ENCODE measurements around the gene HBM.
"Not testable (repeated sequence)": the region's sequence is repeated elsewhere in the genome, so short reads cannot be mapped to it uniquely, and the experiment has no call there.

DNA sequence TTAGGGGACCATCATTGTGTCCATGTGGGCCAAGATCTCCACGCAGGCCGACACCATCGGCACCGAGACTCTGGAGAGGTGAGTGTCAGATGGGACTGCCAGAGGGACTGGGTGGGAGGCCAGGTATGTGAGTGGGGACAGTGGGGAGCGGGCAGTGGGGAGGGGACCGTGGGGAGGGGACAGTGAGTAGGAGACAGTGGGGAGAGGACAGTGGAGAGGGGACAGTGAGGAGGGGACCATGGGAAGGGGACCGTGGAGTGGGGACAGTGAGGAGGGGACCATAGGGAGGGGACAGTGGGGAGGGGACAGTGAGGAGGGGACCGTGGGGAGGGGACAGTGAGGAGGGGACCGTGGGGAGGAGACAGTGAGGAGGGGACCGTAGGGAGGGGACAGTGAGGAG, 2.6 kb upstream of the HBM start:
- TF ChIP-seq, protein P1, sequence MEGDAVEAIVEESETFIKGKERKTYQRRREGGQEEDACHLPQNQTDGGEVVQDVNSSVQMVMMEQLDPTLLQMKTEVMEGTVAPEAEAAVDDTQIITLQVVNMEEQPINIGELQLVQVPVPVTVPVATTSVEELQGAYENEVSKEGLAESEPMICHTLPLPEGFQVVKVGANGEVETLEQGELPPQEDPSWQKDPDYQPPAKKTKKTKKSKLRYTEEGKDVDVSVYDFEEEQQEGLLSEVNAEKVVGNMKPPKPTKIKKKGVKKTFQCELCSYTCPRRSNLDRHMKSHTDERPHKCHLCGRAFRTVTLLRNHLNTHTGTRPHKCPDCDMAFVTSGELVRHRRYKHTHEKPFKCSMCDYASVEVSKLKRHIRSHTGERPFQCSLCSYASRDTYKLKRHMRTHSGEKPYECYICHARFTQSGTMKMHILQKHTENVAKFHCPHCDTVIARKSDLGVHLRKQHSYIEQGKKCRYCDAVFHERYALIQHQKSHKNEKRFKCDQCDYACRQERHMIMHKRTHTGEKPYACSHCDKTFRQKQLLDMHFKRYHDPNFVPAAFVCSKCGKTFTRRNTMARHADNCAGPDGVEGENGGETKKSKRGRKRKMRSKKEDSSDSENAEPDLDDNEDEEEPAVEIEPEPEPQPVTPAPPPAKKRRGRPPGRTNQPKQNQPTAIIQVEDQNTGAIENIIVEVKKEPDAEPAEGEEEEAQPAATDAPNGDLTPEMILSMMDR (IDR thresholded peaks at IDR 0.05) = not testable (repeated sequence)
- not testable (repeated sequence) for TF ChIP-seq POLR2A (IDR thresholded peaks at IDR 0.05); POLR2AphosphoS5 (IDR thresholded peaks at IDR 0.05; ENCODE audit: insufficient read depth in 1 of 2, low read depth in 1 of 2)

All from vagina (tissue), 2 donors.